GM23338 (cell line): ENCODE data around the gene NFYB. TPM values are rescaled to one million over a fixed set of nuclear protein-coding genes. Genes with fewer than 3 reads are reported as not detected.

Experiments used
- ATAC-seq: fragments of 200-7000 bp; cut with Tn5 transposase; 3 replicates; pipeline ENCODE4 v1.9.1; 2020
- DNase-seq: peaks from one replicate; pipeline ENCODE4 v3.0.0-alpha.2; 2015; ENCODE audit warnings: low spot score
- H2AFZ ChIP-seq: fragments of 200-600 bp; sonication (generic); 2 replicates; pipeline ENCODE4 v1.8.0; 2016; ENCODE audit warnings: antibody characterized with exemption, mild to moderate bottlenecking, moderate library complexity
- H3F3A ChIP-seq: fragments of 200-600 bp; sonication (generic); replicated peaks from 2 replicates; pipeline ENCODE4 v1.8.0; 2017; ENCODE audit warnings: antibody characterized with exemption, mixed run types, low read depth
- H3K27ac ChIP-seq: fragments of 200-600 bp; sonication (generic); 2 replicates; pipeline ENCODE4 v1.6.1; 2016; ENCODE audit warnings: low read depth
- H3K27me3 ChIP-seq: fragments of 200-600 bp; sonication (generic); 2 replicates; pipeline ENCODE4 v1.8.0; 2016; ENCODE audit warnings: mild to moderate bottlenecking, mixed run types, moderate library complexity; ENCODE audit not compliant: insufficient read depth
- H3K36me3 ChIP-seq: fragments of 200-600 bp; sonication (generic); 2 replicates; pipeline ENCODE4 v1.8.0; 2016; ENCODE audit warnings: mild to moderate bottlenecking; ENCODE audit not compliant: insufficient read depth
- H3K4me1 ChIP-seq: fragments of 200-600 bp; sonication (generic); 2 replicates; pipeline ENCODE4 v1.8.0; 2016; ENCODE audit warnings: mild to moderate bottlenecking, moderate library complexity; ENCODE audit not compliant: insufficient read depth
- H3K4me2 ChIP-seq: fragments of 200-600 bp; sonication (generic); 2 replicates; pipeline ENCODE4 v1.7.1; 2017; ENCODE audit warnings: mixed run types
- H3K4me3 ChIP-seq: fragments of 200-600 bp; sonication (generic); 2 replicates; pipeline ENCODE4 v1.6.1; 2016; ENCODE audit warnings: mixed run types
- H3K79me2 ChIP-seq: fragments of 200-600 bp; sonication (generic); replicated peaks from 2 replicates; pipeline ENCODE4 v1.8.0; 2017; ENCODE audit warnings: mild to moderate bottlenecking; ENCODE audit not compliant: insufficient read depth
- H3K9me2 ChIP-seq: fragments of 200-600 bp; sonication (generic); 2 replicates; pipeline ENCODE4 v1.8.0; 2017; ENCODE audit not compliant: insufficient read depth
- H4K20me1 ChIP-seq: fragments of 200-600 bp; sonication (generic); replicated peaks from 2 replicates; pipeline ENCODE4 v1.8.0; 2017; ENCODE audit warnings: mild to moderate bottlenecking; ENCODE audit not compliant: insufficient read depth
- H3K27ac Mint-ChIP-seq: 2 replicates; pipeline ENCODE4 v1.8.0; 2020; ENCODE audit warnings: inconsistent platforms, mild to moderate bottlenecking, moderate library complexity, mixed read lengths
- H3K27me3 Mint-ChIP-seq: 3 replicates; pipeline ENCODE4 v1.8.0; 2022; ENCODE audit warnings: low read depth, mild to moderate bottlenecking, moderate library complexity, mixed read lengths, inconsistent platforms; ENCODE audit not compliant: insufficient read depth, poor library complexity
- H3K36me3 Mint-ChIP-seq: 3 replicates; pipeline ENCODE4 v1.8.0; 2021; ENCODE audit warnings: low read depth, mild to moderate bottlenecking, inconsistent platforms, moderate library complexity, mixed read lengths
- H3K4me1 Mint-ChIP-seq: 3 replicates; pipeline ENCODE4 v1.8.0; 2020; ENCODE audit warnings: mild to moderate bottlenecking, inconsistent platforms, mixed read lengths
- H3K4me3 Mint-ChIP-seq: 3 replicates; pipeline ENCODE4 v1.8.0; 2021; ENCODE audit warnings: moderate library complexity, mild to moderate bottlenecking, inconsistent platforms, mixed read lengths
- H3K9me3 Mint-ChIP-seq: 3 replicates; pipeline ENCODE4 v1.8.0; 2020; ENCODE audit warnings: moderate library complexity, mild to moderate bottlenecking, inconsistent platforms, mixed read lengths
- CREB1 ChIP-seq: fragments of 250-450 bp; sonication (Bioruptor Pico); IDR thresholded peaks from 2 replicates; pipeline ENCODE4 v1.5.0; 2020; ENCODE audit warnings: low read depth, mild to moderate bottlenecking, moderate library complexity
- CTCF ChIP-seq, 2 experiments: fragments of 200-600 bp in 1 of 2; sonication (generic) in 1 of 2; conservative IDR thresholded peaks; 2 replicates each; pipeline versions ENCODE4 v1.5.1 to v1.6.1; 2016 to 2017; ENCODE audit warnings: antibody characterized with exemption in 2 of 2, low read depth in 2 of 2, mild to moderate bottlenecking in 2 of 2, moderate library complexity in 1 of 2
- EZH2 ChIP-seq: fragments of 200-600 bp; sonication (generic); IDR thresholded peaks from one replicate; pipeline ENCODE4 v1.8.0; 2017; ENCODE audit warnings: antibody characterized with exemption, mild to moderate bottlenecking, low read depth; ENCODE audit not compliant: unreplicated experiment
- EZH2phosphoT487 ChIP-seq: fragments of 200-600 bp; sonication (generic); IDR thresholded peaks from one replicate; pipeline ENCODE4 v1.8.1; 2018; ENCODE audit warnings: antibody characterized with exemption; ENCODE audit not compliant: unreplicated experiment
- JUNB ChIP-seq: IDR thresholded peaks from one replicate; pipeline ENCODE4 v1.6.1; 2016; ENCODE audit warnings: antibody characterized with exemption; ENCODE audit not compliant: unreplicated experiment
- NANOG ChIP-seq: IDR thresholded peaks from 2 replicates; pipeline ENCODE4 v1.6.1; 2016; ENCODE audit warnings: antibody characterized with exemption, borderline replicate concordance
- POLR2AphosphoS5 ChIP-seq: IDR thresholded peaks from 2 replicates; pipeline ENCODE4 v1.6.1; 2016; ENCODE audit warnings: antibody characterized with exemption, low read depth
- STAT1 ChIP-seq: IDR thresholded peaks from one replicate; pipeline ENCODE4 v1.6.1; 2016; ENCODE audit warnings: antibody characterized with exemption; ENCODE audit not compliant: unreplicated experiment
- ZNF114 ChIP-seq: fragments of 250-450 bp; sonication (Bioruptor Pico); IDR thresholded peaks from 2 replicates; pipeline ENCODE4 v1.5.0; 2020; ENCODE audit warnings: mild to moderate bottlenecking, moderate library complexity
- polyA plus RNA-seq: library from polyadenylated mRNA; unstranded; fragments of >200 nt; fragmentation: Nextera tagmentation; extraction: Ambion mirVana; gene quantifications from 2 replicates; pipeline ENCODE4 v1.2.1, GENCODE V29; 2016
- total RNA-seq: library from RNA; depleted of rRNA; stranded (reverse); fragments of >200 nt; shearing (Covaris generic); gene quantifications from 2 replicates; pipeline ENCODE4 v1.2.3, GENCODE V29; 2014
- TF ChIP-seq, protein P1 (sequence below): IDR thresholded peaks from 2 replicates; pipeline ENCODE4 v1.6.1; 2016; ENCODE audit warnings: antibody characterized with exemption

Gene NFYB
- total and polyA plus RNA-seq, 2 experiments from 2014 or later = 32.7 to 67.2 TPM

DNA sequence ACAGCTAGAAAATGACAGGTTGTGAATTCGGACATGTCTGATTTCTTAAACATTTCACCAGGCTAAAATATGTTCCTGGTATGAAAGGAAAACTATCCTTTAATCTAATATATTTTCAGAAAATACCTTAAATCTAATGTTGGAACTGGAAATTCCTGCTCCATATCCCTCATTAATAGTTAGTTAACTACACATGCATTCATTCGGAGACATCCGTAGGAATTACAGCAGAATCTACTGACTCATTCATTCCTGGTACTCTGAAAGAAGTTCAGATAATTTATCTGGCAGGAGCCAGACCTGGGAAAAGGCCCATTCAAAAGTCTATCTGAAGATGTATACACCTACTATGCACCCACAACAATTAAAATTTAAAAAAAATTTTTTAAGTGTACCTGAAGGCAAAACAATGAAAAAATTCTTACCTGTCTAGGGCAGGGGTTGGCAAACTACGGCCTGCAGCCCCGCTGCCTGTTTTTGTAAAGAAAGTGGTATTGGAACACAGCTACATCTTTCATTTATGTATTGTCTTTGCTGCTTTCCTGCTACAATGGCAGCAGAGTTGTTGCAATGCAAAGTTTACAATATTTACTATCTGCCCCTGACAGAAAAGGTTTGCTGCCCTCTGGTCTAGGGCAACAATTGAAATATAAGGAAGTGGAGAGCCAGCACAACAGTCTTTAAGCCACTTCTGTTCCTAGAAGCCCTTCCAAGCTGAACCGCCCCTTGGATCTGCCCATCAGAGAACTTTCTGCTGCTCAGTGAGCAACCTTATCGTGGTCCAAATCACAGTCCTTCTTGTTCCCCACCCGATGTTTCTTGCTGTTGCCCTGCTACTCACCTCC is 17.9 kb upstream of the NFYB start (continued):
- TF ChIP-seq CTCF (conservative IDR thresholded peaks at IDR 0.05; ENCODE audit: low read depth in 2 of 2) = no peak
- no peak for TF ChIP-seq ZNF114 (CRISPR knock-in tag)

GRCh38 chr12:104154806-104155205 is 16.8 kb upstream of the NFYB start:
- no peaks in the 10 kb centered on the region for H4K20me1 ChIP-seq
- no peak overlapping the region for H3K27ac ChIP-seq
- Mint-ChIP-seq H3K27ac (no peak overlapping the region), H3K4me1 (no peaks in the 10 kb centered on the region), H3K27me3 (peaks cover 2% of the 10 kb centered on the region), H3K36me3 (no peaks in the 10 kb centered on the region), H3K4me3 (no peak overlapping the region), H3K9me3 (no peaks in the 10 kb centered on the region)
- DNase-seq (no peak), ATAC-seq (no peak)
- H3F3A ChIP-seq = no peaks in the 10 kb centered on the region
- no peak overlapping the region for H2AFZ ChIP-seq
- no peak overlapping the region for H3K4me3 ChIP-seq
- no peaks in the 10 kb centered on the region for H3K27me3 ChIP-seq
- H3K4me1 ChIP-seq = no peaks in the 10 kb centered on the region
- H3K4me2 ChIP-seq = no peak overlapping the region
- no peaks in the 10 kb centered on the region for H3K9me2 ChIP-seq
- TF ChIP-seq POLR2AphosphoS5 = no peak
- no peak for TF ChIP-seq CREB1
- TF ChIP-seq ZNF114 (CRISPR knock-in tag) = no peak
- TF ChIP-seq NANOG = no peak
- TF ChIP-seq, protein P1, sequence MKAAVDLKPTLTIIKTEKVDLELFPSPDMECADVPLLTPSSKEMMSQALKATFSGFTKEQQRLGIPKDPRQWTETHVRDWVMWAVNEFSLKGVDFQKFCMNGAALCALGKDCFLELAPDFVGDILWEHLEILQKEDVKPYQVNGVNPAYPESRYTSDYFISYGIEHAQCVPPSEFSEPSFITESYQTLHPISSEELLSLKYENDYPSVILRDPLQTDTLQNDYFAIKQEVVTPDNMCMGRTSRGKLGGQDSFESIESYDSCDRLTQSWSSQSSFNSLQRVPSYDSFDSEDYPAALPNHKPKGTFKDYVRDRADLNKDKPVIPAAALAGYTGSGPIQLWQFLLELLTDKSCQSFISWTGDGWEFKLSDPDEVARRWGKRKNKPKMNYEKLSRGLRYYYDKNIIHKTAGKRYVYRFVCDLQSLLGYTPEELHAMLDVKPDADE = no peak
- no peak for TF ChIP-seq STAT1
- TF ChIP-seq EZH2 = no peak
- no peak for TF ChIP-seq JUNB
- no peak for TF ChIP-seq CTCF (conservative IDR thresholded peaks at IDR 0.05; ENCODE audit: low read depth in 2 of 2)
- no peak for TF ChIP-seq EZH2phosphoT487
- H3K36me3 ChIP-seq = no peaks in the 10 kb centered on the region
- no peaks in the 10 kb centered on the region for H3K79me2 ChIP-seq
